Gastrocnemius medialis (tissue), 4 donors: ENCODE data around the gene SFXN5.

Source experiments
- POLR2A ChIP-seq, 2 donors: fragments of 450-650 bp; IDR thresholded peaks; one replicate each; pipeline ENCODE4 v1.6.1; 2017; ENCODE audit warnings: antibody characterized with exemption in 2 of 2, mild to moderate bottlenecking in 2 of 2, moderate library complexity in 2 of 2
- TF ChIP-seq, protein P1 (sequence below), 5 experiments: fragments of 450-650 bp in 3 of 5; fragments of 200-600 bp in 2 of 5; sonication (generic) in 2 of 5; IDR thresholded peaks in 4 of 5; conservative IDR thresholded peaks in 1 of 5; 1 replicate in 4 of 5; 2 replicates in 1 of 5; pipeline ENCODE4 v1.5.1; 2016 to 2019; ENCODE audit warnings: antibody characterized with exemption in 5 of 5, mild to moderate bottlenecking in 3 of 5, moderate library complexity in 3 of 5

DNA sequence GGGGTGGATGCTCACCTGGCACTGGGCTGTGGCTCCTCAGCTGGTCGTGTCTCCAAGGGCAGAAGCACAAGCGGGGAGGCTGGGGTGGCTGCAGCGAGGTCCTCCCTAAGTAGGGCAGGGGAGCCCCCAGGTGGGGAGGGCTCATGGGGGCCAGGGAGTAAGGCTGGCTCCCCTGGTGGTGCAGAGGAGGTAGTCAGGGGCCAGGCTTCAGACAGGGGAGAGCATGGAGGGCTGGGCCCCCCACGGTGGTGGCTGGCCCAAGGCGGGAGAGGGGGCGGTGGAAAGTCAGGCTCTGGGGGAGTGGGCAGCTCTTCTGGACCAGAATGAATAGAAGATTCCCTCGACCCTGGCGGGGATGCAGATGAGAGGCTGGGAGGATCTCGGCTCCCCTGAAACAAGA lies 8.1 kb upstream of the SFXN5 start:
- TF ChIP-seq, protein P1, sequence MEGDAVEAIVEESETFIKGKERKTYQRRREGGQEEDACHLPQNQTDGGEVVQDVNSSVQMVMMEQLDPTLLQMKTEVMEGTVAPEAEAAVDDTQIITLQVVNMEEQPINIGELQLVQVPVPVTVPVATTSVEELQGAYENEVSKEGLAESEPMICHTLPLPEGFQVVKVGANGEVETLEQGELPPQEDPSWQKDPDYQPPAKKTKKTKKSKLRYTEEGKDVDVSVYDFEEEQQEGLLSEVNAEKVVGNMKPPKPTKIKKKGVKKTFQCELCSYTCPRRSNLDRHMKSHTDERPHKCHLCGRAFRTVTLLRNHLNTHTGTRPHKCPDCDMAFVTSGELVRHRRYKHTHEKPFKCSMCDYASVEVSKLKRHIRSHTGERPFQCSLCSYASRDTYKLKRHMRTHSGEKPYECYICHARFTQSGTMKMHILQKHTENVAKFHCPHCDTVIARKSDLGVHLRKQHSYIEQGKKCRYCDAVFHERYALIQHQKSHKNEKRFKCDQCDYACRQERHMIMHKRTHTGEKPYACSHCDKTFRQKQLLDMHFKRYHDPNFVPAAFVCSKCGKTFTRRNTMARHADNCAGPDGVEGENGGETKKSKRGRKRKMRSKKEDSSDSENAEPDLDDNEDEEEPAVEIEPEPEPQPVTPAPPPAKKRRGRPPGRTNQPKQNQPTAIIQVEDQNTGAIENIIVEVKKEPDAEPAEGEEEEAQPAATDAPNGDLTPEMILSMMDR (IDR thresholded peaks at IDR 0.05 in 4 of 5, conservative IDR thresholded peaks at IDR 0.05 in 1 of 5): no peak
- TF ChIP-seq POLR2A (IDR thresholded peaks at IDR 0.05): no peak
